ENCODE data around the gene CMTM3. TPM values are rescaled to one million over a fixed set of nuclear protein-coding genes. Genes with fewer than 3 reads are reported as not detected.

CMTM3 gene
- total RNA-seq, 1 experiment from 2014 or later = 39.2 TPM

DNA sequence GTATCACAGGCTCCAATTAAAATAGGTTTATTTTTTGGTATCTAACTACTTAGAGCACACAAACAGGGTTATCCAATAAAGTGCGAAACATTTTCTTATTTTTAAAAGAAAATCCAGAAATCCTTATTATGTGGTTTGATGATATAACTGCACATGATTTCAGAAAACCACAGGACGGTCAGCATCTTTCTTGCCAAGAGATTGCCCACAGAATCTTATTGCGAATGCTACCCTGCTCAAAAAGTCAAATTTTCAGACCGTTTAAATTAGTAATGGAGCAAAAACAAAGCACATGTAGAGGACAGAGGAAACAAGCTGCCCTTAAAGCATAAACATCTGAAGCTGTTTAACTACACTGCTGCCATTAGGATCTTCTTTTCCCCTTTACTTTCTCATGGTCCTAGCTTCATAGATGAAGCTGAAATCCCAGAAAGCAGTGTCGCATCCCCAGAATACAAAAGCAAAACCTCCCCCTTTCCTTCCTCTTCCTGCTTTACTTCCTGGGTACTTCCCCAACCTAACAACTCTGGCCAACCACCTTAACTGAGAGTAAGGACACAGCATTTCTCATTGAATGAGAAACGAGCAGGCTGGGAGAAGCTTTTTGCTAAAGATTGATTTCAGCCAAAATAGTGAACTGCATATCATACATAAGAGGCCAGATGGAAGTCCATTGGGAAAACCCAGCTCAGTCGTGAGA, 48.3 kb downstream of the CMTM3 start:
- Histone ChIP-seq H4K8ac (replicated peaks; ENCODE audit: insufficient read length, low read depth, low read length) (no peak overlapping the region), H3K9me3 (ENCODE audit: control insufficient read depth, low read depth, low read length) (no peaks in the 10 kb centered on the region), H3K4me2 (ENCODE audit: insufficient read depth, insufficient read length, low read length) (no peak overlapping the region), H2BK5ac (ENCODE audit: insufficient read length, low read length) (no peak overlapping the region), H2AK5ac (ENCODE audit: insufficient read length, low read length) (no peak overlapping the region), H3K18ac (ENCODE audit: insufficient read length, low read depth, low read length) (no peak overlapping the region), H3K14ac (ENCODE audit: insufficient read depth, low read length) (no peak overlapping the region), H3K23me2 (ENCODE audit: insufficient read length, low read depth, low read length, poor library complexity, severe bottlenecking) (no peaks in the 10 kb centered on the region), H2BK20ac (ENCODE audit: low read depth, low read length, poor library complexity, severe bottlenecking) (no peak overlapping the region), H2BK15ac (ENCODE audit: low read depth, low read length) (no peak overlapping the region), H3K79me2 (ENCODE audit: insufficient read depth, low read length) (peaks cover 2% of the 10 kb centered on the region; the same call in 1 of the 2 replicates), H3K79me1 (ENCODE audit: insufficient read depth, low read depth, low read length, poor library complexity, severe bottlenecking) (peaks cover 3% of the 10 kb centered on the region), H4K5ac (ENCODE audit: insufficient read length, low read depth, low read length) (no peak overlapping the region), H3K4me1 (ENCODE audit: insufficient read depth, low read length) (no peaks in the 10 kb centered on the region), H3K23ac (ENCODE audit: insufficient read length, low read depth, low read length) (no peak overlapping the region), H4K20me1 (ENCODE audit: control insufficient read depth, insufficient read depth, insufficient read length) (no peaks in the 10 kb centered on the region), H3K27me3 (ENCODE audit: insufficient read depth, low read length) (no peaks in the 10 kb centered on the region), H2BK120ac (ENCODE audit: low read depth, low read length, poor library complexity, severe bottlenecking) (no peak overlapping the region), H3T11ph (ENCODE audit: low read length) (no peak overlapping the region), H3K56ac (ENCODE audit: insufficient read length, low read depth, low read length) (no peak overlapping the region), H2AFZ (ENCODE audit: low read length) (no peak overlapping the region), H3K4ac (ENCODE audit: low read depth, low read length) (no peak overlapping the region), H3K27ac (ENCODE audit: insufficient read length, low read depth, low read length) (no peak overlapping the region), H2BK12ac (ENCODE audit: insufficient read length, low read depth, low read length) (no peak overlapping the region), H3K9ac (ENCODE audit: extremely low read depth, insufficient read length, low read length) (no peak overlapping the region), H4K91ac (ENCODE audit: insufficient read length, low read depth, low read length) (no peak overlapping the region)
- Mint-ChIP-seq H3K36me3 (ENCODE audit: insufficient read depth in 1 of 3, low read depth in 3 of 3) (no peaks in the 10 kb centered on the region), H3K4me3 (no peak overlapping the region), H3K4me1 (peaks cover 29 to 30% of the 10 kb centered on the region in 2 experiments), H3K27me3 (ENCODE audit: low read depth) (no peaks in the 10 kb centered on the region; the same call in 1 of the 2 replicates), H3K9me3 (no peaks in the 10 kb centered on the region), H3K27ac (no peak overlapping the region)
- DNase-seq = no peak
- WGBS (ENCODE audit: extremely low coverage, insufficient read length, low lambda C conversion rate) = no CpG with 5 or more reads among the region's 7 CpGs
- TF ChIP-seq CTCF (conservative IDR thresholded peaks at IDR 0.05) = no peak
